Loucy (cell line): ENCODE measurements around the gene SYNGR4.
A peak's percentile ranks its signal among the peaks of the same experiment; 100 is the strongest.

Source experiments
- H2AFZ ChIP-seq: fragments of 200-600 bp; sonication (generic); 2 replicates; pipeline ENCODE4 v1.6.0; 2016; ENCODE audit warnings: antibody characterized with exemption, mild to moderate bottlenecking, low read length, moderate library complexity
- H3F3A ChIP-seq: fragments of 200-600 bp; 2 replicates; pipeline ENCODE4 v1.6.0; 2016; ENCODE audit warnings: antibody characterized with exemption, low read depth, mild to moderate bottlenecking
- H3K27me3 ChIP-seq: fragments of 200-600 bp; sonication (generic); 2 replicates; pipeline ENCODE4 v1.6.1; 2014; ENCODE audit warnings: low read length, mild to moderate bottlenecking; ENCODE audit not compliant: insufficient read depth, poor library complexity, severe bottlenecking
- H3K36me3 ChIP-seq: fragments of 200-600 bp; sonication (generic); 2 replicates; pipeline ENCODE4 v1.6.1; 2016; ENCODE audit warnings: low read length; ENCODE audit not compliant: insufficient read depth
- H3K4me1 ChIP-seq: fragments of 200-600 bp; sonication (generic); 2 replicates; pipeline ENCODE4 v1.5.1; 2014; ENCODE audit warnings: low read length, mild to moderate bottlenecking; ENCODE audit not compliant: insufficient read depth, poor library complexity, severe bottlenecking
- H3K4me2 ChIP-seq: fragments of 200-600 bp; sonication (generic); 2 replicates; pipeline ENCODE4 v1.6.0; 2014; ENCODE audit warnings: antibody characterized with exemption, low read length, low read depth, mild to moderate bottlenecking; ENCODE audit not compliant: poor library complexity, severe bottlenecking
- H3K4me3 ChIP-seq: fragments of 200-600 bp; sonication (generic); 2 replicates; pipeline ENCODE4 v1.5.1; 2014; ENCODE audit warnings: low read length, mild to moderate bottlenecking, mixed read lengths; ENCODE audit not compliant: poor library complexity, severe bottlenecking
- H3K79me2 ChIP-seq: fragments of 200-600 bp; sonication (generic); 2 replicates; pipeline ENCODE4 v1.6.1; 2014; ENCODE audit warnings: low read length; ENCODE audit not compliant: insufficient read depth
- H3K9ac ChIP-seq: fragments of 200-600 bp; sonication (generic); 2 replicates; pipeline ENCODE4 v1.6.0; 2014; ENCODE audit warnings: mild to moderate bottlenecking, low read depth, low read length, moderate library complexity; ENCODE audit not compliant: poor library complexity, severe bottlenecking
- H3K9me2 ChIP-seq: fragments of 200-600 bp; sonication (generic); replicated peaks from 2 replicates; pipeline ENCODE4 v1.6.1; 2016; ENCODE audit warnings: low read depth, low read length, mixed read lengths
- H3K9me3 ChIP-seq: fragments of 200-600 bp; sonication (generic); 2 replicates; pipeline ENCODE4 v1.6.1; 2014; ENCODE audit warnings: mild to moderate bottlenecking, antibody characterized with exemption, low read length, low read depth; ENCODE audit not compliant: insufficient read depth
- H4K20me1 ChIP-seq: fragments of 200-600 bp; sonication (generic); 2 replicates; pipeline ENCODE4 v1.6.0; 2014; ENCODE audit warnings: antibody characterized with exemption, low read length, mild to moderate bottlenecking; ENCODE audit not compliant: insufficient read depth, poor library complexity, severe bottlenecking
- EZH2phosphoT487 ChIP-seq: fragments of 200-600 bp; IDR thresholded peaks from 2 replicates; pipeline ENCODE4 v1.6.1; 2018; ENCODE audit warnings: antibody characterized with exemption, mild to moderate bottlenecking, moderate library complexity, borderline replicate concordance
- TF ChIP-seq, protein P1 (sequence below): fragments of 200-600 bp; sonication (generic); conservative IDR thresholded peaks from 2 replicates; pipeline ENCODE4 v1.5.1; 2014; ENCODE audit warnings: mild to moderate bottlenecking, antibody characterized with exemption, low read length

SYNGR4 gene

DNA sequence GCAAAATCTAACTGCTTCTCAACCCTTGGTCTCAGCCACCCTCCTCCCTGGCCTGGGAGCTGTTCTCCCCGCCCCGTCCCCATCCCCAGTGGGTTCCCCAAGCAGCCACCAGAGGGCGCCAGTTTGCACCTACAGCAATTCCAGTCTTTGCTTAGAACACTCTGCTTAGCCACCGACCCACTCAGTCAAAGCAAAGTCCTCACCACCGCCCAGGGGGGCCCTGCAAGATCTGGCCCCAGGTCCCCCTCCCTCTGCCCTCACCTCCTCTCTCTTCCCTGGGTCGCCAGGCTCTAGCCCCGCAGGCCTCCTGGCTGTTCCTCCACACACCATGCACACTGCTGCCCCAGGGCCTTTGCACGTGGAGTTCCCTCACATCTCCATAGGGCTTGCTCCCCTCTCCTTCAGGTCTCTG, 12.8 kb upstream of the SYNGR4 start:
- Histone ChIP-seq H3K4me2 (no peak overlapping the region), H2AFZ (no peak overlapping the region), H3K9ac (no peak overlapping the region), H3K36me3 (no peaks in the 10 kb centered on the region), H3K4me3 (no peak overlapping the region), H3K79me2 (no peaks in the 10 kb centered on the region), H3K9me2 (no peaks in the 10 kb centered on the region), H4K20me1 (no peaks in the 10 kb centered on the region), H3F3A (no peaks in the 10 kb centered on the region), H3K27me3 (no peaks in the 10 kb centered on the region), H3K4me1 (no peaks in the 10 kb centered on the region), H3K9me3 (no peaks in the 10 kb centered on the region)
- TF ChIP-seq EZH2phosphoT487, result no peak
- TF ChIP-seq, protein P1, sequence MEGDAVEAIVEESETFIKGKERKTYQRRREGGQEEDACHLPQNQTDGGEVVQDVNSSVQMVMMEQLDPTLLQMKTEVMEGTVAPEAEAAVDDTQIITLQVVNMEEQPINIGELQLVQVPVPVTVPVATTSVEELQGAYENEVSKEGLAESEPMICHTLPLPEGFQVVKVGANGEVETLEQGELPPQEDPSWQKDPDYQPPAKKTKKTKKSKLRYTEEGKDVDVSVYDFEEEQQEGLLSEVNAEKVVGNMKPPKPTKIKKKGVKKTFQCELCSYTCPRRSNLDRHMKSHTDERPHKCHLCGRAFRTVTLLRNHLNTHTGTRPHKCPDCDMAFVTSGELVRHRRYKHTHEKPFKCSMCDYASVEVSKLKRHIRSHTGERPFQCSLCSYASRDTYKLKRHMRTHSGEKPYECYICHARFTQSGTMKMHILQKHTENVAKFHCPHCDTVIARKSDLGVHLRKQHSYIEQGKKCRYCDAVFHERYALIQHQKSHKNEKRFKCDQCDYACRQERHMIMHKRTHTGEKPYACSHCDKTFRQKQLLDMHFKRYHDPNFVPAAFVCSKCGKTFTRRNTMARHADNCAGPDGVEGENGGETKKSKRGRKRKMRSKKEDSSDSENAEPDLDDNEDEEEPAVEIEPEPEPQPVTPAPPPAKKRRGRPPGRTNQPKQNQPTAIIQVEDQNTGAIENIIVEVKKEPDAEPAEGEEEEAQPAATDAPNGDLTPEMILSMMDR, result peak; percentile 97

DNA sequence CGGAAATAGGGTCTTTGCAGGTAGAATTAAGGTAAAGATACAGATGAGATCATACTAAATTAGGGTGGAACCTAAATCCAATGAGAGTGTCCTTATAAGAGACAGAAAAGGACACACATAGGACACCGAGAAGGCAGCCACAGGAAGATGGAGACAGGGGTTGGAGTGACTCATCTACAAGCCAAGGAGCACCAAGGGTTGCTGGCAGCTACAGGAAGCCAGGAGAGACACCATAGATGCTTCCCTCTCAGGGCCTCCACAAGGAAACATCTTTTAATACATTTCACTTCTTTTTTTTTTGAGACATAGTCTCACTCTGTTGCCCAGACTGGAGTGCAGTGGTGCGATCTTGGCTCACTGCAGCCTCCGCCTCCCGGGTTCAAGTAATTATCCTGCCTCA, 10.5 kb upstream of the SYNGR4 start:
- Histone ChIP-seq H3K9ac (no peak overlapping the region), H4K20me1 (no peaks in the 10 kb centered on the region), H3K9me2 (no peaks in the 10 kb centered on the region), H2AFZ (no peak overlapping the region), H3F3A (no peaks in the 10 kb centered on the region), H3K79me2 (no peaks in the 10 kb centered on the region), H3K4me3 (no peak overlapping the region), H3K4me2 (no peak overlapping the region), H3K9me3 (no peaks in the 10 kb centered on the region), H3K4me1 (no peaks in the 10 kb centered on the region), H3K36me3 (no peaks in the 10 kb centered on the region), H3K27me3 (no peaks in the 10 kb centered on the region)
- TF ChIP-seq, protein P1, result no peak
- TF ChIP-seq EZH2phosphoT487, result no peak

DNA sequence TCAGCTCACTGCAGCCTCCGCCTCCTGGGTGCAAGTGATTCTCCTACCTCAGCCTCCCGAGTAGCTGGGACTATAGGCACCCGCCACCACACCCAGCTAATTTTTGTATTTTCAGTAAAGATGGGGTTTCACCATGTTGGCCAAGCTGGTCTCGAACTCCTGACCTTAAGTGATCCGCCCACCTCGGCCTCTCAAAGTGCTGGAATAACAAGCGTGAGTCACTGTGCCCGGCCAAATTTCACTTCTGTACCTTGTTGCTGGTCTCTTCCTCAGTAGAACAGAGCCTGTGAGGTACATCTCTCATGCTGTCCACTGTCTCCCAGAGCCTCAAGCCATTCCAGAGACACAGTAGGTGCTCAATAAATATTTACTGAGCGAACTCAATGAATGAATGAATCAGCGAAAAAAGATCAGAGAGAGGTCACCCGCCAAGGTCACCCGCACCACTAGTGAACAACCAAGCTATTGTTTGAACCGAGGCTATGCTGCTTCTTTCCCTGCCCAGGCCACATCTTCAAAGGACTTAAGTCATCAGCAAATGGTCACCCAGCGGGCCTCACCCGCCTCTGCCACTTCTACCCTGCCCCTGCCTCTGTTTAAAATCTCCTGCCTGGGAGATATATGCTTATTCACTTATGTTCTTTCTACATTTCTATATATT, 9.7 kb upstream of the SYNGR4 start:
- Histone ChIP-seq H3K9ac (no peak overlapping the region), H3K4me2 (no peak overlapping the region), H3F3A (no peaks in the 10 kb centered on the region)

More for the DNA sequence above, 9.7 kb upstream of the SYNGR4 start:
- Histone ChIP-seq H3K4me1 (no peaks in the 10 kb centered on the region), H3K27me3 (no peaks in the 10 kb centered on the region), H2AFZ (no peak overlapping the region), H3K4me3 (no peak overlapping the region), H4K20me1 (no peaks in the 10 kb centered on the region), H3K9me2 (no peaks in the 10 kb centered on the region), H3K9me3 (no peaks in the 10 kb centered on the region), H3K79me2 (no peaks in the 10 kb centered on the region), H3K36me3 (no peaks in the 10 kb centered on the region)
- no peak for TF ChIP-seq EZH2phosphoT487
- TF ChIP-seq, protein P1, result no peak
